T-helper 2 cell (primary cell): ENCODE results near the gene IFT81.
"Not testable (repeated sequence)": the region's sequence is repeated elsewhere in the genome, so short reads cannot be mapped to it uniquely, and the experiment has no call there.

ENCODE experiments used
- DNase-seq, 5 experiments: peaks; one replicate each; pipeline versions ENCODE4 v3.0.0 to v3.0.0-alpha.2; 2012 to 2022

Gene IFT81

GRCh38 chr12:110211639-110212536, 87.7 kb downstream of the IFT81 start:
- not testable (repeated sequence) for DNase-seq

DNA sequence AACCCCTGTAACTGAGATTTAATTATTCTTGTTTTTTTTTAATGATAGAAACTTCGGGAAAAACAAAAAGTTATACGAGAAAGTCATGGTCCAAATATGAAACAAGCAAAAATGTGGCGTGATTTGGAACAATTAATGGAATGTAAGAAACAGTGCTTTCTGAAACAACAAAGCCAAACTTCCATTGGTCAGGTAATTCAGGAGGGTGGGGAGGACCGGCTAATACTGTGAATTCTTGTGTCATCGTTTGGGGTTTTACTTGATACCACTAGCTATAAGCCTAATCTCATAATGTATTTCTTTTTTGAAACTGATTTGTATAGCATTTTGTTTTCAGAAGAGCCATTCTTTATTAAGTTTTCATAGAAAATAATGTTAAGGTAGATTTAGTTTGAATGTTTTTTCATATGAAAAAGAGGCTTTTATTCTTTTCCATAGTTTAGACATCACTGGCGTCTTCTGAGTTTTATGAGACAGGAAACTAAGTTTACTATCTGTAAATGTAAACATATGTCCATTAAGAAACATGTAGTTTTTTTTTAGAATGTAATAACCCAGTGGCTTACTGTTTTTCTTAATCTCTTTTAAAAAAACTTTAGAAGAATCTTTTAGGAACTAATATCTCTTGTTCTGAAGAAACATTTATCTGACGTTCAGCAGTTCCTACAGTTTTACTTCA, 94.0 kb downstream of the IFT81 start:
- DNase-seq, result no peak

DNA sequence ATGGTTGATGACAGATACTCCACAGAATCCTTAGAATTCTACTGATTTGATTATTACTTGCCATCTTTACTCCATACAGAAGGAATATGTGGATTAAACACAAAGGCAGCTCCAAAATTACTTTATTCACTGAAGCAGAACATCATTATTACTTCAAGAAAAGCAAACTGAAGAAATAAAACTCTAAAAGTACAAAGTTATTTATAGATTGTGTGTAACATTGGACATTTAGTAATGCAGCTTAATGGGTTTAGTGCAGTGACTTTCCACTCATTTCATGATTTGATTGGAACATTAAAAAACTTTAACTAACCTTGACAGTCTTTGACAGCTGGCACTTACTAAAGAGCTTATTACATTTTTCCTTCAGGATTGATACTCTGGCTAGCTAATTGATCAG, 97.9 kb downstream of the IFT81 start:
- no peak for DNase-seq

GRCh38 chr12:110222433-110222832, 98.3 kb downstream of the IFT81 start:
- no peak for DNase-seq

DNA sequence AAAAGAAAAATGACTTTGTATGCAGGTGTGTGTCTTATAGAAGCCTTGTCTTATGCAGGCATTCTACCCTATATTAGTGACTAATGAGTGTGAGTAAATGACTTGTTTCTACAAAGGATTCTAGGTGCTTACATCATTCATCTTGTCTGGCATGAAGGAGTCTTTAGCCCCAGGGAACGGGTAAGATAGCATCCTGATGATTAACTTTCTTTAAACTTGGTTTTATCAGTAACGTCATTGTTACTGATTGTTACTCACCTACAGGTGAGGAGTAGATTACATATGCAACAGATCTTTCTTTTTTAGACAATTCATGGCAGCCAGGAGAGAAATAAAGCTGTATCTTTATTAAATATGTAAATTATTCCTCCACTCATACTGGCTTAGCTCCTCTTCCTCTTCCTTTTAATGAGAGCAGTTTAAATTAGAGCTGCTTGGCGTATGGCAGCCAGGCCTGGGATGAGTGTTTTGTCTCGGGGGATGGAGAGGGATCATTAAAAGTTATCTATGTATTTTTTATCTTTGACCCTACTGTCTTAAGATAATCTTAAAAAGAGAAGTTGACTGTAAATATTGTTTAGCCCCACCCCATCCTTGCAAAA, 99.7 kb downstream of the IFT81 start:
- no peak for DNase-seq

DNA sequence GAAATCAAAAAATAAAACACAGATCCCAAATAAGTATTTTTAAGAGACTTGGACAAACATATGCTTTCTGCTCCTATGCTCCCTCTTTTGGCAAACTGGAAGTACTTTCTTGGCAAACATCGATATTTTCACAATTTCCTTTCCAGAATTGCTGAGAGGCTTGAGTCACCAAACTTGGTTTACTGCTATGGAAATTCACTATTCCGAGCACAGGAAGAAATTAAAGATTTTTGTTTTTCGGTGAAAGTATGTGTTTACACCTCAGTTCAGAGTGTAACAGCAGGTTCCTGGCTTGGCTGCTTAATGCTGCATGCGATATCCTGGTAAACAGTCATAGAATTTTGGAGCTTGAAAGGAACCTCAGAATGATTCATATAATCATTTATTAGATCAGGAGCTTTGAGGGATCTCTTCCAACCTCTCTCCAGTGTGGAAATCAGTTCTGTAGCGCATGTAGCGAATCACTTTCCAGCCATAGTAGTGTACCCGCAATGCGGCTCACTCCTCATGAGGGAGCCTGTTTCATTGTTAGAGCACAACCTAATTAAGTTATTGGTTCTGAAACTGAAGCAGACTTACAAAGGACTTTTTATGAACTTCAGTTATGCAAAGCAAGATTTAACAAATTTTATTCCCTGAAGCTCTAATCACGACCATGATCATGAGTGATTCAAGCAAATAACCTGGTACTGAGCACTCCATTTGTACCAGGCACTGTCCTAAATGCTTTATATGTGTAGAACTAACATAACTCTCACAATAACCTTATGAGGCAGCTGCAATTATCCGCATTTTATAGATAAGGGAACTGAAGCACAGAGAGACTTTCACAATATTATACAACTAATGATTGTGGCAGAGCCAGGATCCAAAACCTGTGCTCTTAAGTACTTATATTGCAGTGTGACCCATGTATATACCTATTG, 100.5 kb downstream of the IFT81 start:
- DNase-seq, result no peak

DNA sequence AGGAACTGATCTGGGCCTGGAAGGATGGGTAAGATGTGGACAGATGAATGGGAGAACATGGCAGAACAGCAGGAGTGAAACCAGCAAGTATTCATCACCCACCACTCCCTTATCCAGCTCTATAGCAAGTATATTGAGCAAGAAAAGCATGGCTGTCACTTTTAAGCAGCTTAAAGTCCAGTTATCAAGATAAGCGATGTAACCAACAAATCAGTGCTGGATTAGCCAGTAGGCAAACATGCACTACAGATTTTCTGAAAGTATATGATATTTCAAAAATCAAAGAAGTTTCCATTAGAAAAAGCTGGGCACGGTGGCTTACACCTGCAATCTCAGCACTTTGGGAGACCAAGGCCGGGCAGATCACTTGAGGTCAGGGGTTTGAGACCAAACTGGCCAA, 103.0 kb downstream of the IFT81 start:
- DNase-seq, result no peak

- not testable (repeated sequence) for DNase-seq
These were observed 104.2 kb downstream of the IFT81 start for GRCh38 chr12:110228348-110228747.

DNA sequence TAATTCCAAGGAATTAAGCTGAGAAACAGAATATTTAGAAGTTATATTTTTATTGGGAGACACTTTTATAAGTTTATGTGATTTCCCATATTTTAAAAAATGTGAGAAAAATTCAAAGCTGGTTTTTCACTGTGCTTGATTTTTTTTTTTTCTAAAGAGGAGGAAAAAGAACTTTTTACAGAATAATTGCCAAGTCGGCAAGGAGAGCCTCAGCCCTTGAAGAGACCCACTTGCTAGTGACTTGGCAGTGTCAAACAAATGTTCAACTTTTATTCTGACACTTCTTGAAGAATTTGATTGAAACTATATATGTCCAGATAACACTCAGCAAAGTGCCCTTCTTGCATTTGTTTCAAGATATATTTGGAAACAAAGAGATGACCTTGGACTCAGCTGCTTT, 104.6 kb downstream of the IFT81 start:
- DNase-seq, result no peak

GRCh38 chr12:110229409-110229808, 105.3 kb downstream of the IFT81 start:
- no peak for DNase-seq

DNA sequence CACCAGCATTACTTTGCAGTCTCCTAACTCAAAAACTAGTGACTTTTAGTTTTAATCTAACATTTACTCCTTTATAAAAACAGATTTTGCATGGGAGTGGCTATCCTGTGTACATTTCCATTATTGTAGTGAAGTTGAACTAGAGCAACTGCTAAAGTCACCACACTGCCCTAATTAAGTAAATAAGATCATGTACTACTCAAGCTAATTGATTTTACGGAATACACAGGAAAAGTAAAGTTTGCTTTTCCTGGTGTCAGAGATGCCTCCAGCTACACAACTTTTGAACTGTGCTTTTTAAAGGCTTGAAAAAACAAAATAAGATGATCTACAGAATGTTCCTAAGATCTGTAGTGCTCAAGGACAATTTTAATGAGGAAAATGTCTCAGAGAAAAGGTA, 106.5 kb downstream of the IFT81 start:
- no peak for DNase-seq

DNA sequence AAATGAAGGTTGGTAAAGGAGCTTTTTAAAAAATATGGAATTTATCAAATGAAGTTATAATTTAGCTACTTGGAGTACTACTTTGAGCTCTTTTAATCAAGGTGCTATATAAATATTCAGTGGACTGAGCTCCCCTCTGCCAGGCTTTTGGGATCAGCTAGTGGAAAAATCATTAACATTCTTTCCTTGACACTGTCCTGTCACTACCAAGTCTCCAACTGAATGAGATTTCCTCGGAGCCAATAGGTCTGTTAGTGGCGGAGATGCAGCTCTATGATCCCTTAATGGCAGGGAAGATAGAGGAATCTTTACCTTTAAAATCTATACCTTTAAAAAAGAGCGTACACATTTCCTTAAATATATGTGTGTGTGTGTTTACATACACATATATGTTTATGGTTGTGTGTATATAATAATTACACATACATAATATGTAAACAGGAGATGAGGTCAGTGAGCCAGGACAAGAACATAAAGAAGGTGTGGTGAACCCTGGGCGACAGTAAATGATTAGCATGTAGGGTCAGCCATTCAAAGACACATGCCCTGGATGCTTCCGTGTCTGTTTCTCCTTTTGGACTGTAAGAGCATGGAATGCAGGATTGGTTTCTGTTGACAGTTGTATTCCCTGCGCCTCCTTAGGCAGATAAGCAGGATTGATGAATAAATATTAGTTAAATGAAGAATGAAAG, 109.2 kb downstream of the IFT81 start:
- DNase-seq, result no peak

GRCh38 chr12:110234331-110234751, 110.2 kb downstream of the IFT81 start:
- no peak for DNase-seq

DNA sequence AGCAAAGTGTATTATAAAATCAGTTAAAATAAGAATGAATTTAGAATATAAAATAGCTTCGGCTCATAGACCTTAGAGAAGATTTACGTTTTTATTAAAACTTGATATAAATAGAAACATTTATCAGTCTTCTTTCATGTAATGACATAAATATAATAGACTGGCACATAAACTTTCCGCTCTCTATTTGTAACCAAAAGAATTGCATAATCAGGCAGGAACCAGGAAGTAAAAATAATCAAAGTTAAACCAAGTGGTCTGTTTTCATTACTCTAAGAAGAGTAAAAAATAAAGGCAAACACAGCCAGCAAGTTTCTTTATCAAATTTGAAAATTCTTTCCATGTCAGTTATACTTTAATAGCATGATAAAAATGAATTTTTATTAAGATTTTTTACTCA, 110.6 kb downstream of the IFT81 start:
- no peak for DNase-seq

DNA sequence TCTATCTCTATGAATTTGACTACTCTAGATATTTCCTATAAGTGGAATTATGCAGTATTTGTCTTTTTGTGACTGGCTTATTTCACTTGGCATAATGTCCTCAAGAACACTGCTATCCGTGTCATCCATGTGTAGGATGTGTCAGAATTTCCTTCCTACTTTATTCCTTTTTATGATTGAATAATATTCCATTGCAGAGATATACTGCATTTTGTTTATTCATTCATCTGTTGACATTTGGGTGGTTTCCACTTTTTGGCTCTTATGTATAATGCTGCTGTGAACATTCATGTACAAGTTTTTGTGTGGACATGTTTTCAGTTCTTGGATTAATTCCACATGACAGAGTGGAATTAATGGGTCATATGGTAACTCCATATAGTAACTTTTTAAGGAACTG, 111.2 kb downstream of the IFT81 start:
- DNase-seq, result no peak

DNA sequence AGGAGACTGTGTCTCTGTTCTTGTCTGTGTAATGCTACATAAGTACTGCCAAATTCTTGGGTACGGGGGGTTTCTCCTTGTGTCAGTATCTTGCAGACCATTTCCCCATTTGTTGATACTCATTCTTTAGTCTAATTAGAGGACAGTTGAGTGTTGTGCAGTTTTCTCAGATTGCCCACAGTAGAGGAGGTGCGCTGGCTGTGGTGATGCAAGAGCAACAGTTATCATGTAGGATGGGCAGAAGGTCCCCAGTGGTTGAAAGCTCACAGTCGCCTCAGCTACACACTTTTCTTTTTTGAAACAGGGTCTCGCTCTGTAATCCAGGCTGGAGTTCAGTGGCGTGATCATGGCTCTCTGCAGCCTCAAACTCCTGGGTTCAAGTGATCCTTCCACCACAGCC, 119.1 kb downstream of the IFT81 start:
- DNase-seq, result no peak

GRCh38 chr12:110244372-110244771, 120.2 kb downstream of the IFT81 start:
- no peak for DNase-seq

DNA sequence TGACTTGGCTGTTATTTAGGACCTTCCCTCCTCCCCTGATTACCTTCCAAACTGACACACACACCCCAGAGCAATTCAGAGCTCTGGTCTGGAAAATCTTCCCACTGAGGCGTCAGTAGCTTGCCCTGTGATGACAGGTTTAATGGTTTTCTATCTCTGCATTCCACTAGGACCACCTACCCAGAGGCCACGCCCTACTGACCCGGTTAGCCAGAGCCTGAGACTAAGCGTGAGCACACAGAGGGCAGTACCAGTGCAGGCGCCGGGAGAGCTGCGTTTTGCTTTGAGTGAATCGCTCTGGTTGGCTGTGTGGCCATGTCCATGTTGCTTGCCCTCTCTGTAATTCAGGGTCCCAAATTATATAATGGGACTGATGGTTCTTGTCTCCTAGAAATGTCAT, 120.7 kb downstream of the IFT81 start:
- no peak for DNase-seq

- peak in 4 of 5 experiments; percentile 21 to 72 (median 28) for DNase-seq
These were observed 121.2 kb downstream of the IFT81 start for GRCh38 chr12:110245369-110245772.

DNA sequence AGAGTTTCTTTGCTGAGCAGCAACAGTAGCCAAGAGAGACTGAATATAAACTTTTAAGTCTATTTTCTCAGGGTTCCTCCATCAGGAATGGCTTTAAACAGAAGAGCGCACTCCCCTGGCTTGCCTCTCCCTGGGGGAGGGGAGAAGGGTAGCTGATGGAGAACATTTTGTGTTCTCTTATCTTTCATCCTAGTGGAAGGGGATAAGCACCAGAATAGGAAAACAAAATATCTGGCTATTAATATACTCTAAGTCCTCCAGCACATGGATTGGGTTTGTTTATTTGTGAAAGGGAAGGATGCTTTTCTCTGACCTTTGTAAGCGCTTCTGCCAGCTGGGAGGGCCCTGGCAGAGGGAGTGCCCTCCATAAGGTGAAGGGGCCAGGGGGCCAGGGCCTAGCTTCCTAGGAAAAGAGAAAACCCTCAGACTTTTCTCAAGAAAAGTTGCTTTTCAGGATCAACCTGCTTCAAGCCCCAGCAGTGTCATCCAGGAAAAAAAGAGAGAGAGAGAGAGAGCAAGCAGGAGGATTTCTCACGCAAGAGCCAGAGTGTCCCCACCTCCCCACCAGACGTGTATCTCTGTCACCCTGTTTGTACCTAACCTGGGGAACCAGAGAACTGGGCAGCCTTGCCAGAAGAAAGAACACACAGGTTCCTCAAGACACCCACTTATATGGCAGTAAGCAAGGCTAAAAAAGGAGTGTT, 122.6 kb downstream of the IFT81 start:
- DNase-seq, result no peak
